HEK293 (cell line): ENCODE results near the gene TOP3A.

ENCODE experiments used
- CTCF ChIA-PET: fragments of 350-600 bp; formaldehyde crosslinking; extraction: SDS; loops from one replicate; lab custom pipeline; 2021; ENCODE audit warnings: antibody characterized with exemption; lab: Yijun Ruan, JAX
- POLR2A ChIA-PET: fragments of 300-600 bp; formaldehyde crosslinking; extraction: SDS; loops from one replicate; lab custom pipeline; 2020; ENCODE audit warnings: antibody characterized with exemption, inconsistent platforms; lab: Yijun Ruan, JAX
- H3K27ac ChIP-seq: fragments of 200-500 bp; sonication (Bioruptor generic); 2 replicates; pipeline ENCODE4 v1.5.1; 2014; ENCODE audit warnings: low read depth, low read length, control low read depth, inconsistent platforms; ENCODE audit errors: extremely low read depth
- H3K36me3 ChIP-seq, 2 experiments: fragments of 200-500 bp in 1 of 2; sonication (Bioruptor generic) in 1 of 2; 1 replicate in 1 of 2; 2 replicates in 1 of 2; pipeline ENCODE4 v1.5.1; 2014 to 2017; ENCODE audit warnings: inconsistent platforms in 2 of 2, low read length in 2 of 2; ENCODE audit not compliant: control insufficient read depth in 2 of 2, insufficient read depth in 1 of 2
- H3K4me1 ChIP-seq: fragments of 200-500 bp; sonication (Bioruptor generic); 2 replicates; pipeline ENCODE4 v1.5.1; 2014; ENCODE audit warnings: mild to moderate bottlenecking, low read length, inconsistent platforms; ENCODE audit not compliant: control insufficient read depth, insufficient read depth
- H3K4me3 ChIP-seq: 2 replicates; pipeline ENCODE4 v1.5.1; 2011; ENCODE audit warnings: low read depth, mild to moderate bottlenecking, control low read depth, low read length, moderate library complexity
- H3K9me3 ChIP-seq: fragments of 200-500 bp; sonication (Bioruptor generic); 2 replicates; pipeline ENCODE4 v1.5.1; 2014; ENCODE audit warnings: low read depth, low read length, inconsistent platforms; ENCODE audit not compliant: control insufficient read depth, insufficient read depth
- BCL11B ChIP-seq: fragments of 450-650 bp; formaldehyde crosslinking; IDR thresholded peaks from 2 replicates; pipeline ENCODE4 v1.5.1; 2016; ENCODE audit warnings: low read depth, missing biosample characterization, missing genetic modification characterization
- BCL6B ChIP-seq: fragments of 450-650 bp; formaldehyde crosslinking; IDR thresholded peaks from 2 replicates; pipeline ENCODE4 v1.5.1; 2017; ENCODE audit warnings: missing biosample characterization, missing genetic modification characterization
- GFI1B ChIP-seq: fragments of 450-650 bp; formaldehyde crosslinking; IDR thresholded peaks from 2 replicates; pipeline ENCODE4 v1.5.1; 2016; ENCODE audit warnings: missing biosample characterization, missing genetic modification characterization
- GLI4 ChIP-seq: fragments of 450-650 bp; formaldehyde crosslinking; IDR thresholded peaks from 2 replicates; pipeline ENCODE4 v1.5.1; 2016; ENCODE audit warnings: missing biosample characterization, missing genetic modification characterization
- KLF16 ChIP-seq: fragments of 450-650 bp; formaldehyde crosslinking; IDR thresholded peaks from 2 replicates; pipeline ENCODE4 v1.5.1; 2017; ENCODE audit warnings: missing biosample characterization, missing genetic modification characterization
- PRDM4 ChIP-seq: fragments of 450-650 bp; formaldehyde crosslinking; IDR thresholded peaks from 2 replicates; pipeline ENCODE4 v1.5.1; 2017; ENCODE audit warnings: missing biosample characterization, missing genetic modification characterization
- RBAK ChIP-seq: fragments of 450-650 bp; formaldehyde crosslinking; IDR thresholded peaks from 2 replicates; pipeline ENCODE4 v1.5.1; 2016; ENCODE audit warnings: missing biosample characterization, missing genetic modification characterization
- ZBTB17 ChIP-seq: fragments of 450-650 bp; formaldehyde crosslinking; IDR thresholded peaks from 2 replicates; pipeline ENCODE4 v1.5.1; 2016; ENCODE audit warnings: missing biosample characterization, missing genetic modification characterization
- ZIC2 ChIP-seq: fragments of 450-650 bp; formaldehyde crosslinking; IDR thresholded peaks from 2 replicates; pipeline ENCODE4 v1.5.1; 2016; ENCODE audit warnings: missing biosample characterization, missing genetic modification characterization
- ZNF112 ChIP-seq: fragments of 450-650 bp; formaldehyde crosslinking; IDR thresholded peaks from 2 replicates; pipeline ENCODE4 v1.5.0; 2017; ENCODE audit warnings: missing biosample characterization, missing genetic modification characterization
- ZNF140 ChIP-seq: fragments of 450-650 bp; formaldehyde crosslinking; IDR thresholded peaks from 2 replicates; pipeline ENCODE4 v1.5.1; 2016; ENCODE audit warnings: missing biosample characterization, missing genetic modification characterization
- ZNF19 ChIP-seq: fragments of 450-650 bp; formaldehyde crosslinking; IDR thresholded peaks from 2 replicates; pipeline ENCODE4; 2016; ENCODE audit warnings: missing biosample characterization, missing genetic modification characterization, low read depth
- ZNF2 ChIP-seq: fragments of 450-650 bp; formaldehyde crosslinking; IDR thresholded peaks from 2 replicates; pipeline ENCODE4 v1.5.1; 2016; ENCODE audit warnings: missing biosample characterization, missing genetic modification characterization
- ZNF221 ChIP-seq: fragments of 450-650 bp; formaldehyde crosslinking; IDR thresholded peaks from 2 replicates; pipeline ENCODE4 v1.5.1; 2017; ENCODE audit warnings: missing biosample characterization, missing genetic modification characterization, borderline replicate concordance
- ZNF280D ChIP-seq: fragments of 450-650 bp; formaldehyde crosslinking; IDR thresholded peaks from 2 replicates; pipeline ENCODE4 v1.5.1; 2016; ENCODE audit warnings: missing biosample characterization, missing genetic modification characterization
- ZNF449 ChIP-seq: fragments of 450-650 bp; formaldehyde crosslinking; IDR thresholded peaks from 2 replicates; pipeline ENCODE4 v1.5.1; 2017; ENCODE audit warnings: missing biosample characterization, mild to moderate bottlenecking, missing genetic modification characterization, moderate library complexity
- ZNF501 ChIP-seq: fragments of 450-650 bp; formaldehyde crosslinking; IDR thresholded peaks from 2 replicates; pipeline ENCODE4 v1.5.1; 2016; ENCODE audit warnings: missing biosample characterization, missing genetic modification characterization
- ZNF518A ChIP-seq: fragments of 450-650 bp; formaldehyde crosslinking; conservative IDR thresholded peaks from 2 replicates; pipeline ENCODE4 v1.5.1; 2016; ENCODE audit warnings: low read depth, missing biosample characterization, missing genetic modification characterization
- ZNF645 ChIP-seq: fragments of 450-650 bp; formaldehyde crosslinking; IDR thresholded peaks from 2 replicates; pipeline ENCODE4; 2016; ENCODE audit warnings: missing biosample characterization, missing genetic modification characterization
- ZNF747 ChIP-seq: fragments of 450-650 bp; formaldehyde crosslinking; IDR thresholded peaks from 2 replicates; pipeline ENCODE4 v1.5.1; 2016; ENCODE audit warnings: missing biosample characterization, missing genetic modification characterization
- ZNF76 ChIP-seq: fragments of 450-650 bp; formaldehyde crosslinking; IDR thresholded peaks from 2 replicates; pipeline ENCODE4; 2016; ENCODE audit warnings: low read depth, missing biosample characterization, missing genetic modification characterization, borderline replicate concordance
- ZNF837 ChIP-seq: fragments of 450-650 bp; formaldehyde crosslinking; IDR thresholded peaks from 2 replicates; pipeline ENCODE4 v1.5.1; 2016; ENCODE audit warnings: missing biosample characterization, missing genetic modification characterization
- ZSCAN30 ChIP-seq: fragments of 450-650 bp; IDR thresholded peaks from 2 replicates; pipeline ENCODE4 v1.5.1; 2018; ENCODE audit warnings: missing biosample characterization, mild to moderate bottlenecking, missing genetic modification characterization, moderate library complexity

Gene TOP3A

GRCh38 chr17:18225121-18225641 is 89.6 kb downstream of the TOP3A start, which contains the start of gene LLGL1:
Gene LLGL1 (plus strand): TSS chr17:18225635. CDS start chr17:18225683, 48 bp downstream.
- POLR2A ChIA-PET: no interaction called here
- CTCF ChIA-PET: interaction anchor here (1.0 kb wide), 1 partner anchor 401 kb away, joined by 3 read pairs; no protein-coding TSS in a partner anchor
- Histone ChIP-seq H3K4me1 (peaks cover 4% of the 10 kb centered on the region; the same call in 1 of the 2 replicates), H3K4me3 (peak within 1 kb of the TSS; percentile 48), H3K27ac (peak within 1 kb of the TSS; percentile 68; the same call in 1 of the 2 replicates), H3K36me3 (peaks cover 0 to 7% of the 10 kb centered on the region in 2 experiments; a peak in 1 of 3 replicates), H3K9me3 (no peaks in the 10 kb centered on the region)
- TF ChIP-seq ZNF221 (tag by site-specific recombination) (no peak), PRDM4 (tag by site-specific recombination) (no peak), GFI1B (tag by site-specific recombination) (no peak), ZNF112 (tag by site-specific recombination) (no peak), ZBTB17 (peak; percentile 53; the same call in 1 of the 2 replicates), BCL6B (tag by site-specific recombination) (no peak), BCL11B (no peak), ZNF645 (tag by site-specific recombination) (no peak), ZNF501 (peak; percentile 54; the same call in 1 of the 2 replicates), ZNF280D (tag by site-specific recombination) (no peak), ZNF518A (tag by site-specific recombination) (no peak), GLI4 (tag by site-specific recombination) (no peak), ZIC2 (tag by site-specific recombination) (no peak), ZSCAN30 (tag by site-specific recombination) (peak; percentile 34; the same call in 1 of the 2 replicates), ZNF2 (no peak), ZNF19 (tag by site-specific recombination) (no peak), ZNF449 (tag by site-specific recombination) (peak; percentile 86; the same call in 1 of the 2 replicates), ZNF837 (no peak), RBAK (tag by site-specific recombination) (no peak), KLF16 (0 out of 2 replicates have a peak, but pooled peaks have one; percentile 25), ZNF747 (tag by site-specific recombination) (no peak), ZNF76 (tag by site-specific recombination) (peak; percentile 94), ZNF140 (tag by site-specific recombination) (no peak)
